Esophagus squamous epithelium (tissue), 4 donors: ENCODE results near the gene HNRNPUL2.

Source experiments
- POLR2A ChIP-seq, 4 donors: fragments of 450-650 bp; IDR thresholded peaks; one replicate each; pipeline ENCODE4 v1.6.1; 2017; ENCODE audit warnings: antibody characterized with exemption in 4 of 4, mild to moderate bottlenecking in 4 of 4, moderate library complexity in 3 of 4
- TF ChIP-seq, protein P1 (sequence below), 6 experiments: fragments of 450-650 bp in 4 of 6; fragments of 200-600 bp in 2 of 6; sonication (generic) in 2 of 6; IDR thresholded peaks; one replicate each; pipeline ENCODE4 v1.5.1; 2016 to 2019; ENCODE audit warnings: antibody characterized with exemption in 6 of 6, mild to moderate bottlenecking in 4 of 6, moderate library complexity in 4 of 6

DNA sequence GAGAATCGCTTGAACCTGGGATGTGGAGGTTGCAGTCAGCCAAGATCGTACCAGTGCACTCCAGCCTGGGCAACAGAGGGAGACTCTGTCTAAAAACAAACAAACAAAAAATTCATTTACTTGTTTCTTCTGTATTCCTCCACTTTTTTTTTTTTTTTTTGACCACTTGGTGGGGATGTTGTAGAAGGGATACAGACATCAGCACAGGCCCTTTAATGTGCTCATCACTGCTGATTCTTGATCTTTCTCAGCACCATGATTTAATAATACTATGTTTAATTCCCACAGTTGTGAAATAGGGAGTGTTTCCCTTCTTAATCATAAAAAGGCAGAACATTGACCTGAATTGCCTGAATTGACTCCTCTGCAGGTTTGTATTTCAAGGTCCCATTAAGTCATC, 5.6 kb upstream of the HNRNPUL2 start:
- TF ChIP-seq, protein P1, sequence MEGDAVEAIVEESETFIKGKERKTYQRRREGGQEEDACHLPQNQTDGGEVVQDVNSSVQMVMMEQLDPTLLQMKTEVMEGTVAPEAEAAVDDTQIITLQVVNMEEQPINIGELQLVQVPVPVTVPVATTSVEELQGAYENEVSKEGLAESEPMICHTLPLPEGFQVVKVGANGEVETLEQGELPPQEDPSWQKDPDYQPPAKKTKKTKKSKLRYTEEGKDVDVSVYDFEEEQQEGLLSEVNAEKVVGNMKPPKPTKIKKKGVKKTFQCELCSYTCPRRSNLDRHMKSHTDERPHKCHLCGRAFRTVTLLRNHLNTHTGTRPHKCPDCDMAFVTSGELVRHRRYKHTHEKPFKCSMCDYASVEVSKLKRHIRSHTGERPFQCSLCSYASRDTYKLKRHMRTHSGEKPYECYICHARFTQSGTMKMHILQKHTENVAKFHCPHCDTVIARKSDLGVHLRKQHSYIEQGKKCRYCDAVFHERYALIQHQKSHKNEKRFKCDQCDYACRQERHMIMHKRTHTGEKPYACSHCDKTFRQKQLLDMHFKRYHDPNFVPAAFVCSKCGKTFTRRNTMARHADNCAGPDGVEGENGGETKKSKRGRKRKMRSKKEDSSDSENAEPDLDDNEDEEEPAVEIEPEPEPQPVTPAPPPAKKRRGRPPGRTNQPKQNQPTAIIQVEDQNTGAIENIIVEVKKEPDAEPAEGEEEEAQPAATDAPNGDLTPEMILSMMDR (IDR thresholded peaks at IDR 0.05) = no peak
- TF ChIP-seq POLR2A (IDR thresholded peaks at IDR 0.05) = no peak
